ENCODE results near the gene CDC20. TPM values are rescaled to one million over a fixed set of nuclear protein-coding genes. Genes with fewer than 3 reads are reported as not detected.

CDC20 gene
- total and polyA plus RNA-seq, 12 donors: 0.32 to 12.8 (median 2.3) TPM

DNA sequence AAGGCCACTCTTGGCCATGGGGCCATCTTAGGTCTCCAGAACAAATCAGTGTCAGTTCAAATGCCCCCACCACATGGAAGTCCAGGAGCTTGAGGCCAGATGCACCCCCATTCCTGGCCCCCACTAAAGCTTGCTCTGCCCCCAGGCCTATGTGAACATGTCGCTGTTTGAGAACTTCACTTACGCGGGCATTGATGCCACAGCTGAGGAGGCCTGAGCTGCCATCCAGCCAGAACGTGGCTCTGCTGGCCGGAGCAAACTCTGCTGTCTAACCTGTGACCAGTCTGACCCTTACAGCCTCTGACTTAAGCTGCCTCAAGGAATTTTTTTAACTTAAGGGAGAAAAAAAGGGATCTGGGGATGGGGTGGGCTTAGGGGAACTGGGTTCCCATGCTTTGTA, 36.3 kb upstream of the CDC20 start:
- H3K4me3 ChIP-seq: no peak overlapping the region
- H3K36me3 ChIP-seq (replicated peaks in 1 of 2): no peaks in the 10 kb centered on the region
- no peak overlapping the region for H3K27ac ChIP-seq
- TF ChIP-seq POLR2A (IDR thresholded peaks at IDR 0.05): no peak
- TF ChIP-seq, protein P1, sequence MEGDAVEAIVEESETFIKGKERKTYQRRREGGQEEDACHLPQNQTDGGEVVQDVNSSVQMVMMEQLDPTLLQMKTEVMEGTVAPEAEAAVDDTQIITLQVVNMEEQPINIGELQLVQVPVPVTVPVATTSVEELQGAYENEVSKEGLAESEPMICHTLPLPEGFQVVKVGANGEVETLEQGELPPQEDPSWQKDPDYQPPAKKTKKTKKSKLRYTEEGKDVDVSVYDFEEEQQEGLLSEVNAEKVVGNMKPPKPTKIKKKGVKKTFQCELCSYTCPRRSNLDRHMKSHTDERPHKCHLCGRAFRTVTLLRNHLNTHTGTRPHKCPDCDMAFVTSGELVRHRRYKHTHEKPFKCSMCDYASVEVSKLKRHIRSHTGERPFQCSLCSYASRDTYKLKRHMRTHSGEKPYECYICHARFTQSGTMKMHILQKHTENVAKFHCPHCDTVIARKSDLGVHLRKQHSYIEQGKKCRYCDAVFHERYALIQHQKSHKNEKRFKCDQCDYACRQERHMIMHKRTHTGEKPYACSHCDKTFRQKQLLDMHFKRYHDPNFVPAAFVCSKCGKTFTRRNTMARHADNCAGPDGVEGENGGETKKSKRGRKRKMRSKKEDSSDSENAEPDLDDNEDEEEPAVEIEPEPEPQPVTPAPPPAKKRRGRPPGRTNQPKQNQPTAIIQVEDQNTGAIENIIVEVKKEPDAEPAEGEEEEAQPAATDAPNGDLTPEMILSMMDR (IDR thresholded peaks at IDR 0.05): no peak
- no peak for DNase-seq
- no peaks in the 10 kb centered on the region for H3K27me3 ChIP-seq
- WGBS, 4 donors: 91 to 97% (median 94%) methylated on average over 4 to 5 of the region's 5 CpGs
- intact Hi-C loops (cut with DNase I): no loop called here
- peaks cover 0 to 6% of the 10 kb centered on the region in 2 donors for H3K4me1 ChIP-seq (replicated peaks in 1 of 2)
- H3K9me3 ChIP-seq (replicated peaks in 1 of 3): no peaks in the 10 kb centered on the region

DNA sequence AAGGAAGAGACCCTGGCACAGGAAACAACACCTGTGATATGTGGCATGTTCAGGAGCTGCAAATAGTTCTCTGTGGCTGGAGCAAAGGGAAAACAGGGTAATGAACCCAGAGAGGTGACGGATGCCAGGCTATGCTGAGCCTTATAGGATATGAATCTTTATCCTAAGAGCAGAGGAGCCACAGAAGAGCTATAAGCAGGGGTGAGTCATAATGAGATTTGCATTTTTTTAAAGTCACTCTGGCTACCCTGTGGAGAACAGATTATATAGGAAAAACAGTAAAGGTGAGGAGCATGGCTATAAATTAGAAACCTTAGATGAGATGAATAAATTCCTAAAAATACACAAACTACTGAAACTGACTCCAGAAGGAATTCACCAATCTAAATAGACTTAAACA, 34.0 kb upstream of the CDC20 start:
- no peaks in the 10 kb centered on the region for H3K27me3 ChIP-seq

DNA sequence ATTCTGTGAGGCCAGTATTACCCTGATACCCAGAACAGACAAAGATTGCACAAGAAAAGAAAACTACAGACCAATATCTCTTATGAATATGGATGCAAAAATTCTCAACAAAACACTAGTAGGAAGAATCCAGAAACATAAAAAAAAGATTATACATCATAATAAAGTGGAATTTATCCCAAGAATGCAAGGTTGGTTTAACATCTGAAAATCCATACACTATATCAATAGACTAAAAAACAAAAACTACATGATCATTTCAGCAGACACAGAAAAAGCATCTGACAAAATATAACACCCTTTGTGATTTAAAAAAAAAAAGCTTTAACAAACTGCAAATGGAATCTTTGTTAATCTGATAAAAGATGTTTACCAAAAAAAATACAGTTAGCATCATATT, 33.4 kb upstream of the CDC20 start:
- intact Hi-C loops (cut with DNase I): no loop called here
- H3K4me1 ChIP-seq (replicated peaks in 1 of 2): peaks cover 0 to 11% of the 10 kb centered on the region in 2 donors
- no peak for TF ChIP-seq POLR2A (IDR thresholded peaks at IDR 0.05)
- TF ChIP-seq, protein P1 (IDR thresholded peaks at IDR 0.05): no peak
- DNase-seq: no peak
- H3K27ac ChIP-seq: no peak overlapping the region
- H3K4me3 ChIP-seq: no peak overlapping the region
- no peaks in the 10 kb centered on the region for H3K27me3 ChIP-seq
- no peaks in the 10 kb centered on the region for H3K9me3 ChIP-seq (replicated peaks in 1 of 3)
- H3K36me3 ChIP-seq (replicated peaks in 1 of 2): no peaks in the 10 kb centered on the region

More for the DNA sequence above, 34.0 kb upstream of the CDC20 start:
- 86 to 94% (median 92%) methylated on average over 1 of the region's 1 CpG for WGBS, 4 donors
- Histone ChIP-seq H3K4me3 (no peak overlapping the region), H3K36me3 (replicated peaks in 1 of 2) (no peaks in the 10 kb centered on the region), H3K9me3 (replicated peaks in 1 of 3) (no peaks in the 10 kb centered on the region), H3K27ac (no peak overlapping the region), H3K4me1 (replicated peaks in 1 of 2) (peaks cover 0 to 6% of the 10 kb centered on the region in 2 donors)
- no peak for DNase-seq
- no peak for TF ChIP-seq POLR2A (IDR thresholded peaks at IDR 0.05)
- TF ChIP-seq, protein P1 (IDR thresholded peaks at IDR 0.05): no peak
- intact Hi-C loops (cut with DNase I): no loop called here

DNA sequence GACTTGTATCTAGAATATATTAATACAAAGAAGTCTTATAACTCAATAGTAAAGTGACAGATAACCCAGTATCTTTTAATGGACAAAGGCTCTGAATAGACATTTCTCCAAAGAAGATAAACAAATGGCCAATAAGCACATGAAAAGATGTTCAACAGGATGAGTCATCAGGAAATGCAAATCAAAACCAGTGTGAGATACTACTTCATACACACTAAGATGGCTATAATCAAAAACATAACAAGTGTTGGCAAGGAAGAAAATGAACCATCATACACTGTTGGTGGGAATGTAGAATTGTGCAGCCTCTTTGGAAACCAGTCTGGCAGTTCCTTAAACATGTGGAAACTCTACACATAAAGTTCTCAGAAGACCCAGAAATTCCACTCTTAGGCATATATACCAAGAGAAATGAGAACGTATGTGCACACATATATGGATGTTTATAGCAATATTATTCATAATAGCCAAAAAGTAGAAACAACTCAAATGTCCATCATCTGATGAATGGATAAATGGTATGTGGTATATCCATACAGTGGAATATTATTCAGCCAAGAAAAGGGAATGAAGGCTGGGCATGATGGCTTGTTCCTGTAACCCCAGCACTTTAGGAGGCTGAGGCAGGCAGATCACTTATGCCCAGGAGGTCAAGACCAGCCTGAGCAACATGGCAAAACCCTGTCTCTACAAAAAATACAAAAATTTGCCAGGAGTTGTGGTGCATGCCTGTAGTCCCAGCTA, 31.1 kb upstream of the CDC20 start:
- intact Hi-C loops (cut with DNase I): no loop called here
- WGBS, 4 donors: 77 to 98% (median 94%) methylated on average over 1 of the region's 1 CpG
- H3K4me3 ChIP-seq: no peak overlapping the region
- no peaks in the 10 kb centered on the region for H3K9me3 ChIP-seq (replicated peaks in 1 of 3)
- H3K27me3 ChIP-seq: no peaks in the 10 kb centered on the region
- H3K4me1 ChIP-seq (replicated peaks in 1 of 2): peaks cover 0 to 9% of the 10 kb centered on the region in 2 donors
- no peaks in the 10 kb centered on the region for H3K36me3 ChIP-seq (replicated peaks in 1 of 2)
- DNase-seq: no peak
- H3K27ac ChIP-seq: no peak overlapping the region
- no peak for TF ChIP-seq POLR2A (IDR thresholded peaks at IDR 0.05)
- TF ChIP-seq, protein P1 (IDR thresholded peaks at IDR 0.05): no peak

Measured in adrenal gland (tissue), 12 donors.